Spinal cord (tissue), 10 donors: ENCODE measurements around the gene PDCD2. TPM values are rescaled to one million over a fixed set of nuclear protein-coding genes. Genes with fewer than 3 reads are reported as not detected.

Experiments used
- DNase-seq, 6 donors: peaks; one replicate each; pipeline versions ENCODE4 v3.0.0 to v3.0.0-alpha.2; 2013 to 2015; ENCODE audit warnings: low spot score in 6 of 6, low read depth in 4 of 6
- H3K27ac ChIP-seq: one replicate; pipeline ENCODE4 v1.5.1; 2013; ENCODE audit warnings: low read depth, low read length, control low read depth
- H3K27me3 ChIP-seq: one replicate; pipeline ENCODE4 v1.6.1; 2013; ENCODE audit warnings: low read length; ENCODE audit not compliant: control insufficient read depth, insufficient read depth
- H3K36me3 ChIP-seq: one replicate; pipeline ENCODE4 v1.6.1; 2013; ENCODE audit warnings: low read length; ENCODE audit not compliant: control insufficient read depth, insufficient read depth
- H3K4me1 ChIP-seq: one replicate; pipeline ENCODE4 v1.6.1; 2013; ENCODE audit warnings: low read length; ENCODE audit not compliant: control insufficient read depth, insufficient read depth
- H3K4me3 ChIP-seq: one replicate; pipeline ENCODE4 v1.5.1; 2013; ENCODE audit warnings: low read depth, low read length, control low read depth
- H3K9me3 ChIP-seq: one replicate; pipeline ENCODE4 v1.6.1; 2013; ENCODE audit warnings: low read length; ENCODE audit not compliant: control insufficient read depth, insufficient read depth
- WGBS: methylation state at CpG from one replicate; pipeline ENCODE4 v1.1.5; 2013; ENCODE audit warnings: missing lambda C conversion rate; ENCODE audit not compliant: insufficient coverage; 5-methylcytosine and 5-hydroxymethylcytosine counted together
- polyA plus RNA-seq, 2 donors: library from polyadenylated mRNA; unstranded; fragments of 120-200 nt; gene quantifications; one replicate each; pipeline ENCODE4 v1.2.1, GENCODE V29; 2013; ENCODE audit not compliant: insufficient read length in 2 of 2
- total RNA-seq, 2 donors: library from RNA; depleted of rRNA in 1 of 2; stranded (reverse); fragments of 120-200 nt in 1 of 2; fragments of >200 nt in 1 of 2; gene quantifications; one replicate each; pipeline versions ENCODE4 v1.2.3 to v1.2.4, GENCODE V29; 2013 to 2014
- donor health status: healthy.

PDCD2 gene
- total and polyA plus RNA-seq, 4 donors: 36.6 to 69.2 (median 64.5) TPM

- H3K4me3 ChIP-seq: peak within 1 kb of the TSS; percentile 98
- peaks cover 13% of the 10 kb centered on the region for H3K36me3 ChIP-seq
- H3K4me1 ChIP-seq: peaks cover 11% of the 10 kb centered on the region
- peak; percentile 92 to 100 (median 98) for DNase-seq
- peak within 1 kb of the TSS; percentile 98 for H3K27ac ChIP-seq
- H3K9me3 ChIP-seq: no peaks in the 10 kb centered on the region
- no peaks in the 10 kb centered on the region for H3K27me3 ChIP-seq
- under 1% methylated on average over 51 of the region's 51 CpGs for WGBS
Measured at GRCh38 chr6:170554013-170554795, 30.2 kb downstream of the PDCD2 start, which contains the start of gene TBP. TBP (plus strand) TSS chr6:170554369; CDS start chr6:170557030, 2,661 bp downstream.

- peak overlapping the region; percentile 98 for H3K27ac ChIP-seq
- H3K27me3 ChIP-seq: no peaks in the 10 kb centered on the region
- H3K4me3 ChIP-seq: peak overlapping the region; percentile 98
- peaks cover 10% of the 10 kb centered on the region for H3K36me3 ChIP-seq
- peak in 2 of 6 donors; percentile 38 to 84 for DNase-seq
- no peaks in the 10 kb centered on the region for H3K9me3 ChIP-seq
- WGBS: 0% methylated on average over 6 of the region's 13 CpGs
- H3K4me1 ChIP-seq: peaks cover 11% of the 10 kb centered on the region
Measured at GRCh38 chr6:170553534-170554012, 30.9 kb downstream of the PDCD2 start.

GRCh38 chr6:170552765-170553533 is 31.5 kb downstream of the PDCD2 start, which contains the start of gene PSMB1:
PSMB1 (minus strand) TSS chr6:170553307; CDS start chr6:170553242, 65 bp downstream.
- Histone ChIP-seq H3K9me3 (no peaks in the 10 kb centered on the region), H3K4me1 (peaks cover 11% of the 10 kb centered on the region), H3K27ac (peak within 1 kb of the TSS; percentile 98), H3K4me3 (peak within 1 kb of the TSS; percentile 98), H3K36me3 (peaks cover 11% of the 10 kb centered on the region), H3K27me3 (no peaks in the 10 kb centered on the region)
- under 1% methylated on average over 36 of the region's 41 CpGs for WGBS
- peak; percentile 92 to 99 (median 94) for DNase-seq

- Histone ChIP-seq H3K4me3 (no peak overlapping the region), H3K27me3 (no peaks in the 10 kb centered on the region), H3K9me3 (no peaks in the 10 kb centered on the region), H3K36me3 (peaks cover 25% of the 10 kb centered on the region), H3K4me1 (no peaks in the 10 kb centered on the region), H3K27ac (no peak overlapping the region)
- DNase-seq: no peak
- WGBS: no CpG with 5 or more reads among the region's 2 CpGs
Measured at GRCh38 chr6:170545405-170545804, 39.0 kb downstream of the PDCD2 start.

- H3K4me1 ChIP-seq: no peaks in the 10 kb centered on the region
- no peak for DNase-seq
- WGBS: 100% methylated on average over 2 of the region's 10 CpGs
- H3K27me3 ChIP-seq: no peaks in the 10 kb centered on the region
- no peak overlapping the region for H3K27ac ChIP-seq
- H3K4me3 ChIP-seq: no peak overlapping the region
- H3K9me3 ChIP-seq: no peaks in the 10 kb centered on the region
- H3K36me3 ChIP-seq: peaks cover 30% of the 10 kb centered on the region
Measured at GRCh38 chr6:170542031-170542719, 42.3 kb downstream of the PDCD2 start.

- Histone ChIP-seq H3K4me3 (no peak overlapping the region), H3K27ac (no peak overlapping the region), H3K4me1 (no peaks in the 10 kb centered on the region), H3K9me3 (no peaks in the 10 kb centered on the region), H3K27me3 (no peaks in the 10 kb centered on the region), H3K36me3 (peaks cover 38% of the 10 kb centered on the region)
- DNase-seq: no peak
- 71% methylated on average over 2 of the region's 4 CpGs for WGBS
Measured at GRCh38 chr6:170537329-170537728, 47.1 kb downstream of the PDCD2 start.

GRCh38 chr6:170536671-170537070 is 47.8 kb downstream of the PDCD2 start:
- Histone ChIP-seq H3K36me3 (peaks cover 36% of the 10 kb centered on the region), H3K27ac (no peak overlapping the region), H3K4me3 (no peak overlapping the region), H3K27me3 (no peaks in the 10 kb centered on the region), H3K9me3 (no peaks in the 10 kb centered on the region), H3K4me1 (no peaks in the 10 kb centered on the region)
- 98% methylated on average over 4 of the region's 5 CpGs for WGBS
- DNase-seq: no peak

- DNase-seq: no peak
- Histone ChIP-seq H3K4me1 (no peaks in the 10 kb centered on the region), H3K27me3 (no peaks in the 10 kb centered on the region), H3K4me3 (no peak overlapping the region), H3K9me3 (no peaks in the 10 kb centered on the region), H3K27ac (no peak overlapping the region), H3K36me3 (peaks cover 34% of the 10 kb centered on the region)
- 92% methylated on average over 2 of the region's 5 CpGs for WGBS
Measured at GRCh38 chr6:170535004-170535403, 49.4 kb downstream of the PDCD2 start.

- 43% methylated on average over 1 of the region's 2 CpGs for WGBS
- no peak for DNase-seq
- Histone ChIP-seq H3K9me3 (no peaks in the 10 kb centered on the region), H3K4me1 (no peaks in the 10 kb centered on the region), H3K27me3 (no peaks in the 10 kb centered on the region), H3K36me3 (peaks cover 33% of the 10 kb centered on the region), H3K27ac (no peak overlapping the region), H3K4me3 (no peak overlapping the region)
Measured at GRCh38 chr6:170533792-170534191, 50.6 kb downstream of the PDCD2 start.
